ENCODE results near the gene ACTBL2.

The ACTBL2 gene

GRCh38 chr5:57453728-57454127, 28.9 kb downstream of the ACTBL2 start:
- peak overlapping the region; percentile 28; the same call in 1 of the 2 replicates for H3K27ac ChIP-seq
- TF ChIP-seq, protein P1, sequence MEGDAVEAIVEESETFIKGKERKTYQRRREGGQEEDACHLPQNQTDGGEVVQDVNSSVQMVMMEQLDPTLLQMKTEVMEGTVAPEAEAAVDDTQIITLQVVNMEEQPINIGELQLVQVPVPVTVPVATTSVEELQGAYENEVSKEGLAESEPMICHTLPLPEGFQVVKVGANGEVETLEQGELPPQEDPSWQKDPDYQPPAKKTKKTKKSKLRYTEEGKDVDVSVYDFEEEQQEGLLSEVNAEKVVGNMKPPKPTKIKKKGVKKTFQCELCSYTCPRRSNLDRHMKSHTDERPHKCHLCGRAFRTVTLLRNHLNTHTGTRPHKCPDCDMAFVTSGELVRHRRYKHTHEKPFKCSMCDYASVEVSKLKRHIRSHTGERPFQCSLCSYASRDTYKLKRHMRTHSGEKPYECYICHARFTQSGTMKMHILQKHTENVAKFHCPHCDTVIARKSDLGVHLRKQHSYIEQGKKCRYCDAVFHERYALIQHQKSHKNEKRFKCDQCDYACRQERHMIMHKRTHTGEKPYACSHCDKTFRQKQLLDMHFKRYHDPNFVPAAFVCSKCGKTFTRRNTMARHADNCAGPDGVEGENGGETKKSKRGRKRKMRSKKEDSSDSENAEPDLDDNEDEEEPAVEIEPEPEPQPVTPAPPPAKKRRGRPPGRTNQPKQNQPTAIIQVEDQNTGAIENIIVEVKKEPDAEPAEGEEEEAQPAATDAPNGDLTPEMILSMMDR (conservative IDR thresholded peaks at IDR 0.05) = no peak

DNA sequence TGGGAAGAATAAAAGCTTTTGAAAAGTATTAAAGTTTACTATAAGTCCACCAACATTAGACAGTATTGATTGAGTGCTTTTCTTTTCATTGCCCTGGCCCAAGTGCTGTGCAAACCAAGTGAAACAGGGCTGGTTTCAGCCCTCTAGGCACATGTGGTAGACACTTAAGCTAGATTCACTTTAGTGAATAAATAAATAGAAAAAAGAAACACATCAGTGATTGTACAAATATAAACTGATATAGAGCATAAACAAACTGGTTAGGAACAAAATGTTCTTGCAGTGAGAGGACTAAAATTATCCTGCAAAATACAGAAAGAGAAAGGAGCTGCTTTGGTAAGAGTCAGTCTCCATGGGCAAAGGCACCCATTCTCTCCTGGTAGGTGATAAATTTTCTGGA, 29.7 kb downstream of the ACTBL2 start:
- TF ChIP-seq, protein P1 (conservative IDR thresholded peaks at IDR 0.05) = no peak
- peak overlapping the region; percentile 28 for H3K27ac ChIP-seq

GRCh38 chr5:57450991-57451876, 31.4 kb downstream of the ACTBL2 start:
- TF ChIP-seq, protein P1 (conservative IDR thresholded peaks at IDR 0.05) = no peak
- H3K27ac ChIP-seq = peak overlapping the region; percentile 28; the same call in 1 of the 2 replicates

DNA sequence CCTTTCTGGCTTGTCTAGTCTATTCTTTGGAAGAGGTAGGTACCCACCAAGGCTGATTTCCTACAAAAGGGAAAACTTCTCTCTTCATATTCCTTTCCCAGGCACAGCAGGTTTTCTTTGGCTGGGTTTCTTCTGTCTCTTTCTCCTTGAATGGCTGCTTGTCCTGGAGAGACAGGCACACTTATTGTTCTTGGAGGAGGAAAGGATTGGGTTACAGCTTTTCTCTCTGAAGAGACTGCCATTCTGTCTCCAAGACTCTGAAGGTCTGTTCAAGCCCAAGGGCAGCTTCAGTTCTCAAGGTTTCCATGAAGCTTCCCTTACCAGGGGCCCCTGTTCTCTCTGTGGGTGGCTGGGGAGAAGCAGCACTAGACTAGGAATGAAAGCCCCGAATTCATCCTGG, 33.9 kb downstream of the ACTBL2 start:
- TF ChIP-seq, protein P1 (conservative IDR thresholded peaks at IDR 0.05) = no peak
- H3K27ac ChIP-seq = no peak overlapping the region

GRCh38 chr5:57448287-57448686, 34.3 kb downstream of the ACTBL2 start:
- no peak overlapping the region for H3K27ac ChIP-seq

GRCh38 chr5:57447658-57448057, 35.0 kb downstream of the ACTBL2 start:
- H3K27ac ChIP-seq = no peak overlapping the region
- TF ChIP-seq, protein P1 (conservative IDR thresholded peaks at IDR 0.05) = no peak

More at GRCh38 chr5:57448287-57448686, 34.3 kb downstream of the ACTBL2 start:
- TF ChIP-seq, protein P1 (conservative IDR thresholded peaks at IDR 0.05) = no peak

DNA sequence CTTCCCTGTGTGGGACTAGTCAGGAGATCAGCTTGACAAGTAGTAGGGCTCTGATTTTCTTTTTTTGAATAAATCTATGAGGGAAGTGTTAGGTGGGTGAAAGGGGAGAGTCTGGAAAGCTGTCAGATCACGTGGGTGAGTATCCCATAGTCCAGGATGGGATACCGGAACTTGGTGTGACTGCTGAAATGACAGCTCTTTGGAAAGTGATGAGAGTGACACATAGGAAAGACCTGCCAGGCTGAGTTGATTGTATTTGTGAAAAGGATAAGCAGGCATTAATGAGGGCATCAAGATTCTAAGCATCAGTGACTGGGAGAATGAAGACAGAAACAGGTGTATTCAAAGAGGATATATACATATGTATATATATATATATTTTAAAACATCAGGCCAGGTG, 35.6 kb downstream of the ACTBL2 start:
- TF ChIP-seq, protein P1 (conservative IDR thresholded peaks at IDR 0.05) = no peak
- no peak overlapping the region for H3K27ac ChIP-seq
